NCI-H146 treated with DMSO at 0.1 percent for 48 hours (cell line): ENCODE measurements around the gene CD276.
"Not testable (repeated sequence)": the region's sequence is repeated elsewhere in the genome, so short reads cannot be mapped to it uniquely, and the experiment has no call there.

ENCODE experiments used
- DNase-seq: peaks from one replicate; lab custom pipeline; 2025; ENCODE audit not compliant: unreplicated experiment; lab: John Stamatoyannopoulos, UW

Gene CD276

DNA sequence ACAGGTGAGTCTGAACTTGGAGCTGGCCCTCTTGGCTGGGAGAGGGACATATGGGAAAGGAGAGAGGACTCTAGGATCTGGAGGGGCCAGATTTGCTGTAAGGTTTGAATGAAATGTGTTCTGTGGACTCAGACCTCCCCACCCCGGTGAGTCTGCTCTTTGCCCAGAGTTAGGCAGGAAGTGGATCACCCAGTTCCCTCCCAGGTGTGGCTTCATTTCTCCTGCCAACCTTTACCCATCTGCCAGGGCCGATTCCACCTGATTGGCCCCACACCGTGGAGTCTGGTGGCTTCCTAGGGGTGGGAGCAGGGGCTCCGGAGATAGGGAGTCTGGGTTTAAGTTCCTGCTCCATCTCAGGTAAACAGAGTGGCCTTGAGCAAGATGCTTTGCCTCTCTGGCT, 25.5 kb downstream of the CD276 start:
- no peak for DNase-seq

DNA sequence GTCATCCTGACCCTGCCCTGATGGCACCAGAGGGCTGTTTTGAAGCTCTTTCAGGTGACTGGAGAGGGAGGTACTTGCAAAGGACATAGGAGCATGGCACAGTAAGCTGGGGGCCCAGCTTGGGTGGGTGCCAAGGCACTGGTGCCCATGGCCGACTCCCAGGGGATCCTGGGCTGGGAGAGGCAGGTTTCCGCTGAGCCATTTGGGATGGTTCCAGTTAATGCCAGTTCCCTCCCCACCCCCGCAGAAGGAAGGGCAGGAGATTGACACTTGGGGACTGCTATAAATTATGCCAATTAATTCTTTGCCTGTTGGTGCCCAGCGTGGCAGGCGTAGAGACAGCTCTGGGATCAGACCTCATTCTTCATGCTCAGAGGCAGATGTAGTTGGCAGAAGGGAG, 26.1 kb downstream of the CD276 start:
- no peak for DNase-seq

DNA sequence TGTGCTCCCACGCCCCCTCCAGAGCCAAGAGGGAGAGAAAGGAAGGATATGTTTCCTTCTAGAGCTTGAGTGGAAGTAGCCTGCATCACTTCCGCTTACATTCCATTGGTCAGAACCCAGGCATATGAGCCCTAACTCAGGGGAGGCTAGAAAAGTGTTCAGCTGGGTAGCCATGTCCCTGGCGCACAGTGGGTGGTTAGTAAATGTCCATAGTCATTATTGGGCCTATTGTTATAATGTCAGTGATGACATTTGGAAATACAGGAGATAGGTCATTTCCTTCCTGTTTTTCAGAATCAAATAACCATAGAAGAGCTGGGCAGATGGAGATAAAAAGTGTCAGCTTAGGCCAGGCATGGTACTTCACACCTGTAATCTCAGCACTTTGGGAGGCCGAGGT, 27.3 kb downstream of the CD276 start:
- DNase-seq: no peak

DNA sequence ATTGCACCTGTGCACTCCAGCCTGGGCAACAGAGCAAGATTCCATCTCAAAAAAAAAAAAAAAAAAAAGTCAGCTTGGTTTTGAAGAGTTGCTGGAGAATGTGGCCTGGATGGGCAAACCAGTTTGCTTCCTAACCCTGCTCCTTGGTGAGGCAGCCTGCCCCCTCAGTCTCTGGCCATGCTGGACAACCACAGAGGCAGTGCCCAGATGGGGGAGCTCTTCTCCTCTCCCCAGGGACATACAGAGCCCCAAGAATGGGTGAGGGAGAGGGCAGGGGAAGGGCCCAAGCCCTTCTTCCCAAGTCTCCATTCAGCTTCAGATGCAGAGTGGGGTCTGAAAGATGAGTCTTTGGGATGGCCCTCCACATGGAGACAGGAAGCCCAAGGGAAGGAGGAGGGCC, 27.9 kb downstream of the CD276 start:
- no peak for DNase-seq

DNA sequence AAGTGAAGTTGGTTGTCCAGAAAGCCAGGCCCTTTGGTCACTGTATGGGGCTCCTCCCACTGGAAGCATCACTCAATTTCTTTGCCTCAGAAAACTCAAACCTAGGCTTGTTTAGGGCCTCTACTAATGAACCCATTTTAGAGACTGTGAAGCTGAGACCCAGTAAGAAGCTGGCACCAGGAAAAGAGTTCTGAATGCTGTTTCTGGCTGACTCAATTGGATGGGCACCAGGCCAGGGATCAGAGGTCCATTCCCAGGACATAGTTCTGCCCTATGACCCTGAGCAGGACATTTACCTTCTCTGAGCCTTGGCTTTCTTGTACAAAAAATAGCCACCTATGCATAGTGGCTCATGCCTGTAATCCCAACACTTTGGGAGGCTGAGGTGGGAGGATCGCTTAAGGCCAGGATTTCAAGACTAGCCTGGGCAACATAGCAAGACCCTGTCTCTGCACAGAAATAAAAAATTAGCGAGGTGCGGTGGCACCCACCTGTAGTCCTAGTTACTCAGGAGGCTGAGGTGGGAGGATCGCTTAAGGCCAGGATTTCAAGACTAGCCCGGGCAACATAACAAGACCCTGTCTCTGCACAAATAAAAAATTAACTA, 30.6 kb downstream of the CD276 start:
- DNase-seq: no peak

DNA sequence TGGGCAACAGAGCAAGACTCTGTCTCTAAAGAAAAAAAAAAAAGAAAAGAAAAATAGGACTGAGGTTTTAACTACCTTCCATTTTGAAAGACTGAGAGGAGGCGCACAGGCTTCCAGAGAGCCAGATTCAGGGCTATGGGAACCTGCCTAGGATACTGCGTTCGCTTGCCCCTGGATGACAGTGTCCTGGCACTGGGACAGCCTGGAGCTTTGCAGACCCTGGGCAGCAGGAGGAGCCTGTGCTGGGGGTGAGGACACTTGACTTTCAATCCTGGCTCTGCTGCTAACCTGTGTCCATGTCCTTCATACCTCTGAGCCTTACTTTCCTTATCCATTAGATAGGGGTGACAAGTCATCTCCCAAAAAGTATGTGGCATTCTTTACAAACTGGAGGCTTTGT, 31.2 kb downstream of the CD276 start:
- DNase-seq: no peak

DNA sequence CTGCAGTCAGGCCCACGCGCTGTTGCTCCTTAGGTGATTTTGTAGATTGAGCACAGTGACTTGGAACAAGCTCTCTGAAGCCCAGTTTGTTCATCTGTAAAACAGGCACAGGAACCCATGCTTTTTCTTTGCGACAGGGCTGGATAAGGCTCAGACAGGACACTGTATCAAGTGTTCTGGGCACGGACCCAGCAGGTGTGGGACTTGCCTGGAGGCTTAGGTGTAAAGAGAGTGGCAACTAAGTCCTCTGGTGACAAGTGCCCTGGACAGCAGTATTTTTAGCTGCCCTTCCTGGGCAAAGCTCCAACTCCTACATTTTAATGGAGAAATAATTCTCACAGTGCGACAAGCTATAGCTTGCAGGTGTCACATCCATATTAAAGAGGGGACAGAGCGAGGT, 32.2 kb downstream of the CD276 start:
- DNase-seq: no peak

DNA sequence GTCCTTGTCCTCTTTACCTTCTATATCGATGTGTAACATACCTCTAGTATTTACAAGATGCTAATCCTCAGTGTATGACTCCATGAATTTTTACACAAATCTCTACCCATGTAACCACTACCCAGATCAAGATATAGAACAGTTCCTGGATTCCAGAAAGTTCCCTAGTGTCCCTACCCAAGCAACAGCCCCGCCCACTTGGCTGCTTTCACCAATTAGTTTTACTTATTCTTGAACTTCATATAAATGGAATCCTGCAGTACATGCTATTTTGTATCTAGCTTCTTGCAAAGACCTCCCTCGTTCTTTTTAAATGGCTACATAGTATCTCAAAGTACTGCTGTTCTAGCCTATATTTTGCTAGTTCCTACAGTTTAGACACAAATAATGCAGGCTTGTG, 33.0 kb downstream of the CD276 start:
- no peak for DNase-seq

DNA sequence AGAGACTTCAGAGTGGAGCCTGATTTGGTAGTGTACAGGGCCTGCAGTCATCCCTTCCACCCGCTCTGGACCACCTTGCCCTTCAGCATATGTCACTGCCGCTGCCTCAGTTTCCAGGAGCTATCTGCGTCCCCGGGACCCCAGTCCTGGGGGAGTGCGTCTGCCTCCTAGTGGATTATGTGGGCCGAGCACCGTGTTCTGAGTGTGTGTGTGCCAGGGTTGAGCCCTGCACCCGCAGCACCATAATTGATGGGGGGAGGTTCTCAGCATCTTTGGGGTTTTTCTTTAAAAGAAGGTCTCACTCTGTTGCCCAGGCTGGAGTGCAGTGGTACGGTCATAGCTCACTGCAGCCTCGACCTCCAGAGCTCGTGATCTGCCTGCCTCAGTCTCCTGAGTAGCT, 33.6 kb downstream of the CD276 start:
- no peak for DNase-seq

DNA sequence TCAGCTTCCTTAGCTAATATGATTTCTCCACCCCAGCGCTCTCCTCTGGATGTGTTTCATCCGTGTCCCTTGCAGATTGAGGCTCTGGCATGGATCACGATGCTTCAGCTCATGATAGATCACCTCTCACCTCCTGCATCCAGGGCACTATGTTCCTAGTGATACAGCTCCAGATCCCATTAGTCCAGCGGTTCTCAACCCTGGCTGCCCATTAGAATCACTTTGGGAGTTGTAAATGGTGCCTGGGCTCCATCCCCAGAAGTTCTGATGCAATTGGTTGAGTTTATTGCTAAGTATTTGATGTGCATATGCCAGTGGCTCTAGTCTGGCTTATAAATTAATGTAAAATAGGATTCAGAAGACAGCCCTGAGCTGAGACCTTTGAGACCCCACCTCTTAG, 34.5 kb downstream of the CD276 start:
- DNase-seq: no peak

DNA sequence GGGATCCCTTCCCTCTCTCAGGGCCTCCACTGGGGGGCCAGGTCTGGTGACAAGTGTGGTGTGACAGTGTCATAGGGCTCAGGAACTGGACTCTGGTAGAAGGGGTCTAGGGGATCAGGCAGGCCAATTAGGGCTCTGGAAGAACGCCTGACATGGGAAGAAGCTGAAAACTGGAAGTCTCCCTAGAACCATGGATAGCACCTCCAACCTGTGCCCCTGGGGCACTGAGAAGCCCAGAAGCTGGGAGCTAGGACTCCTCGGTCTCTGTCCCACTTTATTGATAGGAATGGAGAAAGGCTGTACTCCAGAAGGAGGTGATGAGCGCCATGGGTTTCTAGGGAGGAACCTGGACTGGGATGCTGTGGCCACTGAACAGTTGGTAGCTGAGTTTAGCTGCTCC, 38.2 kb downstream of the CD276 start:
- DNase-seq: no peak

DNA sequence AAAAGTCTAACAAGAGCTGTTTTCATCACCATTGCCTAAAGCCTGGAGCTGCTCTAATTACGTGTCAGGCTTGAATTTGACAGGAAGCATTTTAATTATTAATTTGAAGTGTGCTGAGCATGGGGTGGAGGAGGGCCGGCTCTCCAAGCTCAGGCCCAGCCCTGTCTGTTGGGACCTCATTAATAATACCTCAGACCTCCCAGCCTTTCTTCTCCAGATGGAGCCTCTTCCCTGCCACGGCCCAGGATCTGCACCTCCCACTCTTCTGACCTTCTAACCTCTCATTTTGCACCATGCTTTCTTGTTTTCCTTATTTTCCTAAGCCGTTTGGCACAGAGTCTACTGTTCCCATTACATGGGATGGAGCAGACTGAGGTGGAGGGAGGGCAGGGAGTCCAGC, 39.0 kb downstream of the CD276 start:
- DNase-seq: no peak

DNA sequence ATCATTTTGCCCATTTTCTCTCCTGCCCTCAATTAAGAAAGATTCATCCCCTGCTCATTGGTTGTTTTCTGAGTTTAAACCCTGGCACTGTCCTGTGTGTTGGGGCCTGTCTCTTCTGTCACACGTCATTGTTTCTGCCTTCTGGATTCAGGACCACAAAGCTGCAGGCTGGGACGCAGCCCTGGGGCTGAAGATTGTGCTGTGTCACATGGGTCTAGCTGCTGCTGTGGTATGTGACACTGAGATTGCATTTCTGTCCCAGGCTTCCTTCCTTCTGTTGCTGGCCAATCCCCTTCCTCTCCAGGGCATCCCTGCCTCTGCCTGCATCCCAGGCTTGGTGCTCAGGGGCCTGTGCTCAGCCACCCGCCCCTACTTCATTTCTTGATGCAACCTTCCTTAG, 40.0 kb downstream of the CD276 start:
- DNase-seq: no peak

DNA sequence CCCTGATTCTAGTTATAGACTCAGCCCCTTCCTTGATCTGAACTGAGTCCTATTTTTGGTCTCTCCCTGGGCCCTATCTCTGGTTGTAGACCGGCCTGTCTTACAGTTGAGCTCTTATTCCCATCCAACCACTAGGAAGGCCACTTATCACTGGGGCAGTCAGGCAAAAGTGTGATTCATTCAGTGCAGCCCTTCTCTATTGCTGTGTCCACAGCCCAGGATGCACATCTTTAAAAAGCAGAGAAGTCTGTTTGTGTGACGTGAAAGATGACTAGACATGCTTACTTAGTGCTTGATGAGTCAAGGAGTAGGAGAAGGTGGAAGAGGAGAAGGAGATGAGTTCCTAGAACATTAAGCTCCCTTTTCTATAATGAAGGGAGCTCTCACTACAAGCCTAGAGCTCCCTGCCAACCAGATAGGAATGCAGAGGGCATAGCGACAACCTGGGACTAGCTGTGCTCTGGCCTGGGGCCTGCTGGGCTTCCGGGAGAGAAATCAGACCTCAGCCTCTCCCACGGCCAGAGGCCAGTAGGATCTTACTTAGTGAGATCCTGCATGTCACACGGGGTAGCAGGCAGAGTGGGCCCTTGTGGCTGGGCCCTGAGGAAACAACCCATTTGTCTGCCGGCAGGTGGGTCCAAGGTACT, 43.3 kb downstream of the CD276 start:
- DNase-seq: no peak

DNA sequence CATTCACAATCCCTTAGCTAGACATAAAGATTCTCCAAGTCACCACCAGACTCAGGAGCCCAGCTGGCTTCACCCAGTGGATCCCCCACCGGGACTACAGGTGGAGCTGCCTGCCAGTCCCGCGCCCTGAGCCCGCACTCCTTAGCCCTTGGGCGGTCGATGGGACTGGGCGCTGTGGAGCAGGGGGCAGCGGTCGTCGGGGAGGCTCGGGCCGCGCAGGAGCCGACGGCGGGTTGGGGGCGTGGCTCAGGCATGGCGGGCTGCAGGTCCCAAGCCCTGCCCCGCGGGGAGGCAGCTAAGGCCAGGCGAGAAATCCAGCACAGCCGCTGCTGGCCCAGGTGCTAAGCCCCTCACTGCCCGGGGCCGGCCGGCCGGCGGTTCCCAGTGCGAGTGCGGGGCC, 47.9 kb downstream of the CD276 start:
- DNase-seq: not testable (repeated sequence)

DNA sequence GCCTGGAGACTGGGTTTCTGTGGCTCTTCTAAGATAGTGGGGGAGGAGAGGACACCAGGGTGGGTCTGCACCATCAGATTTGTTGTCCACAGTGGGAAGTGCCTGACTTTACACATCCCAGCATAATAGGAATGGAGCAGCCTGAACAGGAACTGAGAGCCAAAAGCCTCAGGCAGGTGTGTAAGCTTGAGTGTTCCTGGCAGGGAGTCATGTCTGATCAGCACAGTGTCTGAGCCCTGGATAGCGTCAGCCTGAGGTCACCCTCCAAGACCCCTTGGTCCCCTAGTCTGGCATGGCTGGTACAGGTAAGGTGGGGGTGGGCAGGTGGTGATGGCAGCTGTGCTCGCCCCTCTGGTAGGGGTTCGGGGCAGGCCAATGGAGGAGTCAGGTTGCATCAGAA, 48.7 kb downstream of the CD276 start:
- no peak for DNase-seq

DNA sequence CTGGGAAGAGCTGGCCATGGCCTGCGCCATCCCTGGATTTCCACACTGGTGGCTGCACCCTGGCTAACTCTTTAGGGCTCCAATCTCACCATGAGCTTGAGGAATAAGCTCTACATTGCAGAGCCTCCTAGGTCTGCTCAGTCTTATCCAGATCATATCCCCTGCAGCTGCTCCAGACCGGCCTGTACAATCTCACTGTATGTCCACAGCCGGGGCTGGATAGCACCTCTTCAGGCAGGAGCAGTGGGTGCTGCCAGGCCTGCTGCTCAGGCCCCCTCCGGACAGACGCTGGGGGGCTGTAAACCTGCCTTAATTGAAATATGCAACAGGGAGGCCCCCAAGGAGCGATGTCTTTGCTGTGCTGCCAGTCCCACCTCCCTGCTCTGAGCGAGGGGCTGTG, 53.4 kb downstream of the CD276 start:
- no peak for DNase-seq

DNA sequence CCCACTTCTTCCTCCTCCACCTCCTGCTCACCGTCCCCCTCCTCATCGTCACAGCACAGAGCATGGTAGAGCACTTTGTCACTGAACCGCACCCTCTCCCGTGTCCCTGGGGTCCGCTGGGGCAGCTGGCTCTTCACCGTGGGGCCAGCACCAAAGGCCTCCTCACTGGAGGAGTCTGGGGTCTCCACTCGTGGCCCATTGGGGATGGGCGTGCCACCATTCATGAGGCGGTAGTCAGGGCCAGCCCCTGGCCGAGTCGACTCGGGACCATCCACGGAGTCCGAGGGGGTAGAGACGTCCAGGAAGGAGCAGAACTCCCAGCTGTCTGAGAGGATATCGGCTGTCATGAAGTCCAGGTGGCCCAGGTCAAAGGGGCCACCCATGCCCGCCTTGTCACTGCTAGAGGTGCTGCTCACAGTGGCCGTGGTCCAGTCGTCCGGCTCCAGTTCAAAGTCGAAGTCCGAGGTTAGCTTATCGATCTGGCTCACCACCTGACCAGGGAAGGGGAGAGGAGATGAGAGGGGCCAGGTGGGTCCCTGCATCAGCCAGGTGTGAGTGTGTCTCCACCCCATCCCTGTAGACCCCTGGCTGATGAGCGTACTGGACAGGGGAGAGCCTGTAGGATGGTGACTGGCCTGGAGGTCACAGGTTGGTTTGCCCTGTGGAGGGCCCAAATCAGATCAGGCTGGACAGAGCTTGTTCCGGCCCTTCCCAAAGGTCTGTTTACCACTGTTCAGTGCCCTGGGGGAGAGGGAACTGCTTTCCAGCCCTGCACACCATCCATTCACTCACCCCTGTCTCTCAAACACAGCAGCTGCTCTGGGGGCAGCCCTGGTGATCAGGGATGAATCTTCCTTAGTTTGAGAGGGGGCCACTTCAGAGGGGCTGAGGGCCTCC, 56.2 kb downstream of the CD276 start:
- no peak for DNase-seq

DNA sequence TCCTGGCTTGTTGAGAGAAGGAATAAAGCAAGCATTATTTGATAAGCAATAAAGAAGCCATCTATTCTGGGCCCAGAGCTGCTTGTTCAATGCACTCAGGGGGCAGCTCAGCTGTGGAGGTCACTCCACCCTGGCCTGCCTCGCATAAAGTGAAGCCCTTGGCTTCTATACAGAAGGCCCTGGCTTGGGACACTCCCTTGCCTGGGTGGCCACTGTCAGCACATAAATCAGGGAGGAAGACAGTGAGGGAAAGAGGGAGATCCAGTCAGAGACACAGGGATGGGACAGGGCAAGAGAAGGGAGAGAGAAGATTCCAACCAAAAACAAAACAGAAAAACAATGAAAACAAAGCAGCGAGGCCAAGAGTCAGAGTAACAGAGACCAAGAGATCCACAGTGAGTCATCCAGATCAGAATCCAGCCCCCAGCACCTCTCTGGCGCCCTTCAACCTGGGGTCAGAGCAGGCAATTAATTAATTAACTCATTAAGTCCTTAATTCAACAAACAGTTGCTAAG, 57.2 kb downstream of the CD276 start:
- no peak for DNase-seq

DNA sequence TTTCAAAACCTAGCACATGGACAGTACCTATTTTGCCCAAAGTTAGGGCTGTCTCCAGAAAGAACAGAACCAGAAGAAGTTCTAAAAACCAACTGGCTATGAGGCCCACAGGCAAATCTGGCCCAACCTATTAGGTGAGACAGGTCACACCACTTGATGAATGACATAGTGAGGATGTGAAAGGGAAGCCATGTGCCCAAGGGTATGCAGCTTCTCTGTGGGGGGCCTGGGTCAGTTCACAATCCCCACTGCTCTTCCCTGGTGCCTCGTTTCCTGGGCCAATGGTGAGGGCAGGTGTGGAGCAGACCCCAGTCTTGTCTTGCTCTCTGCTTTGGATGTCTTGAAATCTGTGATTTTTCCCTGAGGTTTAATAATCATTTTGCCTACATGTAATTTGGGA, 60.1 kb downstream of the CD276 start:
- no peak for DNase-seq

DNA sequence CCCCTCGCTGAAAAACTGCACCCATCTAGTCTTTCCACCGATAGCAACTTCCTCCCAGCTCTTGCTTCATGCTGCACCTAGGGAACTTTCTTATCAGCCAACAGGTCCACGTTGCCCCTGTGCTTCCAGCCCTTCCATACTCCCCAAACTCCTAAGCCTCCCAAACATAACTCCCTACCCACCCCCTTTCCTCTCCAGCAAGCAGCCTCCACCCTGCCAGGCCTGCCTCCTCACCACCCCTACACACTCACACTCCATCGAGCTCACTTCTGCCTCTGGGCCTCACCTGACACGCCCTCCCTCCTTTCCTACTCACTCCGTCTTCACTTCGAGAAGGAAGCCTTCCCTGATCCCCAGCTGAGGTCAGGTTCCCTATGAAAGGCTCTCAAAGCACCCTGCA, 60.9 kb downstream of the CD276 start:
- no peak for DNase-seq

DNA sequence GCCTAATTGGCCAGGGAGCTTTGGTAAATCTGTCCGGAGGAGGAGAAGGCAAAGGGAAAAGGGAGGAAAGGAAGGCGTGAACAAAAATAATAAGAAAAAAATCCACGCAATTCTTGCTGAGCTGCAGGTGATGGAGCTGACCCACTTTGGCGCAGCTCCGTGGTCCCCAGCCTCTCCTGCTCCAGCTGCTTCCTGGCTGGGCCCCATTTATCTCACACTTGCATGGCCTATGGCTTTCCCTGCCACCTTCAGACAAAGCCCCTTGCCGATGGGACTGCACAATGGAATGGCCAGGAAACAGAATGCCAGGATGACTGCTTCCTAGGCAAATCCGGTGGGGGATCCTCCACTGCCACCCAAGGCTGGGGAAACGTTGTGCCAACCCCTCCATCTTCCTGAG, 62.1 kb downstream of the CD276 start:
- no peak for DNase-seq
